Measurements from ENCODE around the gene NT5C1A. TPM values are rescaled to one million over a fixed set of nuclear protein-coding genes. Genes with fewer than 3 reads are reported as not detected.

The NT5C1A gene
- total RNA-seq, 3 donors from 2014 or later, result 0.29 TPM; not detected in 2

DNA sequence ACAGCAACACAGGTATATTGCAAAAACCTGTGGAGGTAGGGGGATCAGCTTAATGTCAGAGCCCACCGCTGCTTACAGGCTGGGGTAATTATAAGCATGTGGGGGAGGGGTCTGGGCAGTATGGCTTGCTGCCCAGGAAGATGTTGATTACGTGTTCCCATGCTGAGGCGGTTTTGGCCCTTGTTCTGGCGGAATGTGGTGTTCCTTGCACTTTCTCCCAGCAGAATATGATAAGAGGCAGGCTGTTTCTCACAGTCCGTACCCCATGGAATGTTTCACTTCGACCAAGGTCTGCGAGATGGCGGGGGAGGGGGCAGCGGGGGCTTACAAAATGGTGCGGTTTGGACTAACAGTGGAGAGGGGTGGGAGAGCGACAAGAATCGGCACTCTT is 29.1 kb upstream of the NT5C1A start:
- TF ChIP-seq, protein P1, sequence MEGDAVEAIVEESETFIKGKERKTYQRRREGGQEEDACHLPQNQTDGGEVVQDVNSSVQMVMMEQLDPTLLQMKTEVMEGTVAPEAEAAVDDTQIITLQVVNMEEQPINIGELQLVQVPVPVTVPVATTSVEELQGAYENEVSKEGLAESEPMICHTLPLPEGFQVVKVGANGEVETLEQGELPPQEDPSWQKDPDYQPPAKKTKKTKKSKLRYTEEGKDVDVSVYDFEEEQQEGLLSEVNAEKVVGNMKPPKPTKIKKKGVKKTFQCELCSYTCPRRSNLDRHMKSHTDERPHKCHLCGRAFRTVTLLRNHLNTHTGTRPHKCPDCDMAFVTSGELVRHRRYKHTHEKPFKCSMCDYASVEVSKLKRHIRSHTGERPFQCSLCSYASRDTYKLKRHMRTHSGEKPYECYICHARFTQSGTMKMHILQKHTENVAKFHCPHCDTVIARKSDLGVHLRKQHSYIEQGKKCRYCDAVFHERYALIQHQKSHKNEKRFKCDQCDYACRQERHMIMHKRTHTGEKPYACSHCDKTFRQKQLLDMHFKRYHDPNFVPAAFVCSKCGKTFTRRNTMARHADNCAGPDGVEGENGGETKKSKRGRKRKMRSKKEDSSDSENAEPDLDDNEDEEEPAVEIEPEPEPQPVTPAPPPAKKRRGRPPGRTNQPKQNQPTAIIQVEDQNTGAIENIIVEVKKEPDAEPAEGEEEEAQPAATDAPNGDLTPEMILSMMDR (IDR thresholded peaks at IDR 0.05), result no peak
- no peak for TF ChIP-seq POLR2AphosphoS5 (IDR thresholded peaks at IDR 0.05)
- TF ChIP-seq POLR2A (IDR thresholded peaks at IDR 0.05), result no peak
- Histone ChIP-seq H3K9me3 (no peaks in the 10 kb centered on the region), H3K4me1 (no peaks in the 10 kb centered on the region), H3K27me3 (no peaks in the 10 kb centered on the region), H3K4me3 (peak overlapping the region in 2 of 3 donors; percentile 25 to 38), H3K27ac (no peak overlapping the region), H3K36me3 (no peaks in the 10 kb centered on the region)
- intact Hi-C loops (cut with DNase I; ENCODE audit: low total_unique reads), result no loop called here
- DNase-seq (ENCODE audit: low spot score in 2 of 2), result no peak

DNA sequence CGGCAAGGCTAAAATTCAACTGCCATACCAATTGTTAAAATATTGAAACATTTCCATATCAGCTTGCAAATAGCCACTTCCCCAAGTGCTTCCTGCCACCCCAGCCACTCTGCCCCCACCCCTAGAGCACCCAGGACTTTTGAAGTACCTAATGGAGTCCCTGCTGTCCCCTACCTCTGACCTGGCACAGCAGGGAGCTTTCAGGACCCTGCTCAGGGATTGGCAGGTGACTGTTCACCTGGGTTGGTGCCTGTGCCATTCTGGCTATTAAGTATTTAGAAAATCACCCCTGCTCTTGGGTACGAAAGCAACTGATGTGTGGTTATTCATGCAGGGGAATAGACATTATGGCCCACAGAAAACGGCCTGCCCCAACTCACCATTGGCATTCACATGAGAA is 28.4 kb upstream of the NT5C1A start:
- Histone ChIP-seq H3K9me3 (no peaks in the 10 kb centered on the region), H3K4me1 (no peaks in the 10 kb centered on the region), H3K36me3 (no peaks in the 10 kb centered on the region), H3K27me3 (no peaks in the 10 kb centered on the region), H3K27ac (no peak overlapping the region), H3K4me3 (no peak overlapping the region)
- intact Hi-C loops (cut with DNase I; ENCODE audit: low total_unique reads), result no loop called here
- no peak for DNase-seq (ENCODE audit: low spot score in 2 of 2)
- TF ChIP-seq POLR2AphosphoS5 (IDR thresholded peaks at IDR 0.05), result no peak
- TF ChIP-seq POLR2A (IDR thresholded peaks at IDR 0.05), result no peak
- TF ChIP-seq, protein P1 (IDR thresholded peaks at IDR 0.05), result no peak

DNA sequence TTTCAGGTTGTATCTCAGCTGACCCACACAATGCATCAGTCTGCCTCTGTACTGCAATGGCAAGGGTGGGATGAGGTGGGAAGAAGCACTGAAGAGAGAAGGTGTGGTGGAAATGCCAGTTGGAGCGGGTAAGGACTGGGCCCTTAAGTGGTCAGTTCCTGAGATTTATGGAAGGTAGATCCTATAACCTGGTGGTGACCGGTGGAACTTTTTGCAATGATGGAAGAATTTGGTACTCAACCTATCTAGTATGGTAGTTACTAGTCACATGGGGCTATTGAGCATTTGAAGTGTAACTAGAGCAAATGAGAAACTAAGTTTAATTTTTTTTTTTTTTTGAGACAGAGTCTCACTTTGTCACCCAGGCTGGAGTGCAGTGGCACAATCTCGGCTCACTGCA is 27.5 kb upstream of the NT5C1A start:
- H3K4me1 ChIP-seq, result no peaks in the 10 kb centered on the region
- no peaks in the 10 kb centered on the region for H3K9me3 ChIP-seq
- TF ChIP-seq POLR2AphosphoS5 (IDR thresholded peaks at IDR 0.05) (no peak), POLR2A (IDR thresholded peaks at IDR 0.05) (no peak)
- TF ChIP-seq, protein P1 (IDR thresholded peaks at IDR 0.05), result peak in 1 of 3 donors; percentile 15
- no peaks in the 10 kb centered on the region for H3K27me3 ChIP-seq
- no peak overlapping the region for H3K4me3 ChIP-seq
- no peak overlapping the region for H3K27ac ChIP-seq
- no peak for DNase-seq (ENCODE audit: low spot score in 2 of 2)
- intact Hi-C loops (cut with DNase I; ENCODE audit: low total_unique reads), result no loop called here
- H3K36me3 ChIP-seq, result no peaks in the 10 kb centered on the region

DNA sequence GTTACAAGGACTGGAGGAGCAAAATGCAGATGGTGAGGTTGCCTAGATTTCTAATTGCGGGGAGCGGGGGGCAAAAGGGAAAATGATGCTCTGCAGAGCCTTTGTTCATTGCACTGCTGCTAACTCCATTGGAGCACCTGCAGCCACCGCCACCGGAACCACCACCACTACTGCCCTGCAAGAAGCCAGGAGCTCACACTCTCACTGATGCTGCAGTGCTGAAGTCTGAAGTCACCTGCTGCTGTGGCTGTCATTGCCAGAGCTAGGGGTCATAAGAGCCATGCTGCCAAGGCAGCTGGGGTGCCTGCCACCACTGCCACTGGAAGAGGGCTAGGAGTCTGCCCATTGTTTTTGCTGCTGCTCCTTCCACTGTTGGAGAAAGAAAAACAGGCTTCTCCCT is 26.7 kb upstream of the NT5C1A start:
- H3K36me3 ChIP-seq, result no peaks in the 10 kb centered on the region
- H3K4me1 ChIP-seq, result no peaks in the 10 kb centered on the region
- TF ChIP-seq, protein P1 (IDR thresholded peaks at IDR 0.05), result no peak
- TF ChIP-seq POLR2A (IDR thresholded peaks at IDR 0.05), result no peak
- TF ChIP-seq POLR2AphosphoS5 (IDR thresholded peaks at IDR 0.05), result no peak
- H3K4me3 ChIP-seq, result no peak overlapping the region
- intact Hi-C loops (cut with DNase I; ENCODE audit: low total_unique reads), result no loop called here
- no peak for DNase-seq (ENCODE audit: low spot score in 2 of 2)
- H3K9me3 ChIP-seq, result no peaks in the 10 kb centered on the region
- H3K27me3 ChIP-seq, result no peaks in the 10 kb centered on the region
- H3K27ac ChIP-seq, result no peak overlapping the region

DNA sequence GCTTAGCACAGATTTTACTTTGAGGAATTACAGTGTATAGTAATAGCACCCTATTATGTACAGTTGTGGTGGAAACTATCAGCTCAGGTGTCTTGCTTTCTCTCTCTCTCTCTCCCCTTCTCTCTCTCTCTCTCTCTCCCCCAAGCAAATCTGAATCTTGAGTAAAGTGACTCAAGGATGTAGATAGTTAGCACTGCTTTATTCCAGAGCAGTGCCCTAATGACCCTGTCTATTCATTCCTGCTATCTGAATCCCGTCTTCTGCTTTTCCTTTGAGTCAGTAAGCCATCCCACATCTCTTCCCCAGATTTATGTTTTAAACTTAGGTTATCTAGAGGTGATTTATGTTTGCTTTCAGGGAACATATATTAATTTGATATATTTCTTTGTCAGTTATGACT is 24.5 kb upstream of the NT5C1A start:
- H3K4me1 ChIP-seq, result peaks cover 0 to 4% of the 10 kb centered on the region in 2 donors
- no peaks in the 10 kb centered on the region for H3K9me3 ChIP-seq
- H3K27me3 ChIP-seq, result peaks cover 0 to 18% of the 10 kb centered on the region in 2 donors
- H3K4me3 ChIP-seq, result no peak overlapping the region
- intact Hi-C loops (cut with DNase I; ENCODE audit: low total_unique reads), result no loop called here
- TF ChIP-seq POLR2A (IDR thresholded peaks at IDR 0.05), result no peak
- TF ChIP-seq POLR2AphosphoS5 (IDR thresholded peaks at IDR 0.05), result no peak
- TF ChIP-seq, protein P1 (IDR thresholded peaks at IDR 0.05), result no peak
- no peak overlapping the region for H3K27ac ChIP-seq
- H3K36me3 ChIP-seq, result no peaks in the 10 kb centered on the region
- no peak for DNase-seq (ENCODE audit: low spot score in 2 of 2)

Measured in breast epithelium (tissue), 4 donors.